MM.1S (cell line): Measurements from ENCODE around the gene ULK1.

Experiments used
- DNase-seq: peaks from one replicate; pipeline ENCODE4 v3.0.0-alpha.2; 2015
- H2AFZ ChIP-seq: fragments of 300-600 bp; sonication (generic); 2 replicates; pipeline ENCODE4 v1.6.0; 2016; ENCODE audit warnings: antibody characterized with exemption, low read length
- H3F3A ChIP-seq: fragments of 300-600 bp; sonication (generic); 2 replicates; pipeline ENCODE4 v1.6.1; 2016; ENCODE audit warnings: mild to moderate bottlenecking, antibody characterized with exemption, low read length, moderate library complexity, mixed read lengths; ENCODE audit not compliant: insufficient read depth
- H3K27ac ChIP-seq: fragments of 300-600 bp; sonication (generic); 2 replicates; pipeline ENCODE4 v1.5.1; 2016; ENCODE audit warnings: mild to moderate bottlenecking, low read length
- H3K27me3 ChIP-seq: fragments of 300-600 bp; sonication (generic); replicated peaks from 2 replicates; pipeline ENCODE4 v1.6.0; 2016; ENCODE audit warnings: low read length; ENCODE audit not compliant: insufficient read depth
- H3K36me3 ChIP-seq: fragments of 300-600 bp; sonication (generic); replicated peaks from 2 replicates; pipeline ENCODE4 v1.6.1; 2016; ENCODE audit warnings: mild to moderate bottlenecking, low read length, mixed read lengths; ENCODE audit not compliant: insufficient read depth
- H3K4me1 ChIP-seq: fragments of 300-600 bp; sonication (generic); 2 replicates; pipeline ENCODE4 v1.6.1; 2016; ENCODE audit warnings: low read length, mixed read lengths
- H3K4me2 ChIP-seq: fragments of 300-600 bp; sonication (generic); 2 replicates; pipeline ENCODE4 v1.6.0; 2016; ENCODE audit warnings: low read depth, low read length
- H3K4me3 ChIP-seq: fragments of 300-600 bp; sonication (generic); 2 replicates; pipeline ENCODE4 v1.5.1; 2016; ENCODE audit warnings: low read length, mixed read lengths
- H3K79me2 ChIP-seq: fragments of 300-600 bp; sonication (generic); 2 replicates; pipeline ENCODE4 v1.6.1; 2016; ENCODE audit warnings: mixed run types, low read length, mixed read lengths
- H3K9ac ChIP-seq: fragments of 300-600 bp; sonication (generic); 2 replicates; pipeline ENCODE4 v1.6.1; 2016; ENCODE audit warnings: low read length, mixed read lengths
- H3K9me2 ChIP-seq: fragments of 300-600 bp; sonication (generic); replicated peaks from 2 replicates; pipeline ENCODE4 v1.6.1; 2016; ENCODE audit warnings: mild to moderate bottlenecking, low read length, mixed read lengths; ENCODE audit not compliant: insufficient read depth
- H3K9me3 ChIP-seq: fragments of 300-600 bp; sonication (generic); replicated peaks from 2 replicates; pipeline ENCODE4 v1.6.1; 2016; ENCODE audit warnings: mild to moderate bottlenecking, low read length, mixed read lengths; ENCODE audit not compliant: insufficient read depth
- H4K20me1 ChIP-seq: fragments of 300-600 bp; sonication (generic); 2 replicates; pipeline ENCODE4 v1.6.1; 2016; ENCODE audit warnings: mild to moderate bottlenecking, low read length, moderate library complexity, mixed read lengths; ENCODE audit not compliant: insufficient read depth
- CTCF ChIP-seq: fragments of 300-600 bp; sonication (generic); IDR thresholded peaks from 2 replicates; pipeline ENCODE4 v1.5.1; 2016; ENCODE audit warnings: antibody characterized with exemption, low read length, mixed read lengths
- EZH2 ChIP-seq: fragments of 300-600 bp; sonication (generic); optimal IDR thresholded peaks from 2 replicates; pipeline ENCODE3; 2017; ENCODE audit warnings: low read depth, mild to moderate bottlenecking, antibody characterized with exemption, low read length, mixed read lengths
- EZH2phosphoT487 ChIP-seq: fragments of 300-600 bp; sonication (generic); IDR thresholded peaks from 2 replicates; pipeline ENCODE4 v1.6.1; 2018; ENCODE audit warnings: antibody characterized with exemption, low read length

Gene ULK1

DNA sequence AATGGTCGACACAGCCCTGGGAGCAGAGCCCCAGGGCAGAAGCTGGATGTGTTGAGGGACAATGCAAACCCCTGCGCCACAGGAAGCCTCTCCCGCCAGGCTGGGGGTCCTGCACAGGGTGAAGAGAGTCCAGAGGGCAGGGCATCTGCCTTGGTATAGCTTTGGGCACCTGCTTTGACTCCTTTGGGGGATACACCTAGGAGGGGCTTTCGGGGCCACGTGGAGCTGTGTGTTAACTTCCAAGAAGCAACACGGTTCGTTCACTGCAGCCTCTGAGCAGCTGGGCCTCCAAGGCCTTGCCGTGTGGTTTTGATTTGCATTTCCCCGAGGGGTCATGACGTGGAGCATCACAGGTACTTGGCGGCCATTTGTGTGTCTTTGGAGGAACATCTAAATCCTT, 28.8 kb downstream of the ULK1 start:
- H3K27ac ChIP-seq = peak overlapping the region; percentile 22; the same call in 1 of the 2 replicates
- H3K36me3 ChIP-seq = no peaks in the 10 kb centered on the region
- no peaks in the 10 kb centered on the region for H3K27me3 ChIP-seq
- peak; percentile 62 for DNase-seq
- no peak overlapping the region; the same call in 1 of the 2 replicates for H3K4me2 ChIP-seq
- H3K9me2 ChIP-seq = no peaks in the 10 kb centered on the region
- TF ChIP-seq CTCF (no peak), EZH2phosphoT487 (no peak), EZH2 (no peak)
- no peaks in the 10 kb centered on the region for H4K20me1 ChIP-seq
- 0 out of 2 replicates have a peak, but pooled peaks cover 6% of the 10 kb centered on the region for H3F3A ChIP-seq
- no peak overlapping the region for H2AFZ ChIP-seq
- no peaks in the 10 kb centered on the region for H3K79me2 ChIP-seq
- no peaks in the 10 kb centered on the region for H3K9me3 ChIP-seq
- H3K4me3 ChIP-seq = no peak overlapping the region
- H3K9ac ChIP-seq = no peak overlapping the region; the same call in 1 of the 2 replicates
- H3K4me1 ChIP-seq = peaks cover 5% of the 10 kb centered on the region

GRCh38 chr12:131927110-131928079, 33.0 kb downstream of the ULK1 start:
- H2AFZ ChIP-seq = no peak overlapping the region
- H3K9ac ChIP-seq = no peak overlapping the region
- no peak overlapping the region for H3K4me3 ChIP-seq
- H3K27ac ChIP-seq = no peak overlapping the region
- TF ChIP-seq EZH2phosphoT487 (no peak), CTCF (no peak), EZH2 (no peak)
- no peak for DNase-seq
- H3K27me3 ChIP-seq = no peaks in the 10 kb centered on the region
- no peaks in the 10 kb centered on the region for H3K36me3 ChIP-seq
- peaks cover 5% of the 10 kb centered on the region for H3K4me1 ChIP-seq
- H3K4me2 ChIP-seq = no peak overlapping the region
- peaks cover 16% of the 10 kb centered on the region for H3K79me2 ChIP-seq
- 0 out of 2 replicates have a peak, but pooled peaks cover 6% of the 10 kb centered on the region for H3F3A ChIP-seq
- H3K9me2 ChIP-seq = no peaks in the 10 kb centered on the region
- no peaks in the 10 kb centered on the region for H4K20me1 ChIP-seq
- H3K9me3 ChIP-seq = no peaks in the 10 kb centered on the region

GRCh38 chr12:131928080-131928710, 33.8 kb downstream of the ULK1 start:
- Histone ChIP-seq H3K4me3 (peak overlapping the region; percentile 62), H3K4me2 (peak overlapping the region; percentile 50), H3K9ac (peak overlapping the region; percentile 42; the same call in 1 of the 2 replicates), H3K79me2 (peaks cover 16% of the 10 kb centered on the region), H2AFZ (peak overlapping the region; percentile 58; the same call in 1 of the 2 replicates), H3K36me3 (no peaks in the 10 kb centered on the region), H3K9me2 (no peaks in the 10 kb centered on the region), H3K9me3 (no peaks in the 10 kb centered on the region), H3K27me3 (no peaks in the 10 kb centered on the region), H4K20me1 (no peaks in the 10 kb centered on the region), H3F3A (0 out of 2 replicates have a peak, but pooled peaks cover 6% of the 10 kb centered on the region), H3K4me1 (peaks cover 1% of the 10 kb centered on the region), H3K27ac (peak overlapping the region; percentile 16; the same call in 1 of the 2 replicates)
- TF ChIP-seq EZH2phosphoT487 (no peak), EZH2 (no peak), CTCF (no peak)
- DNase-seq = no peak
